ENCODE results near the gene FKBP8.
A peak's percentile ranks its signal among the peaks of the same experiment; 100 is the strongest.

FKBP8 gene

GRCh38 chr19:18503337-18503970 is 39.9 kb downstream of the FKBP8 start:
- DNase-seq (ENCODE audit: low read depth in 2 of 2, low spot score in 1 of 2), result no peak

- DNase-seq (ENCODE audit: low read depth in 2 of 2, low spot score in 1 of 2), result no peak
Observed at GRCh38 chr19:18502638-18503294, 40.6 kb downstream of the FKBP8 start.

- no peak for DNase-seq (ENCODE audit: low read depth in 2 of 2, low spot score in 1 of 2)
Observed at GRCh38 chr19:18502246-18502637, 41.1 kb downstream of the FKBP8 start.

DNA sequence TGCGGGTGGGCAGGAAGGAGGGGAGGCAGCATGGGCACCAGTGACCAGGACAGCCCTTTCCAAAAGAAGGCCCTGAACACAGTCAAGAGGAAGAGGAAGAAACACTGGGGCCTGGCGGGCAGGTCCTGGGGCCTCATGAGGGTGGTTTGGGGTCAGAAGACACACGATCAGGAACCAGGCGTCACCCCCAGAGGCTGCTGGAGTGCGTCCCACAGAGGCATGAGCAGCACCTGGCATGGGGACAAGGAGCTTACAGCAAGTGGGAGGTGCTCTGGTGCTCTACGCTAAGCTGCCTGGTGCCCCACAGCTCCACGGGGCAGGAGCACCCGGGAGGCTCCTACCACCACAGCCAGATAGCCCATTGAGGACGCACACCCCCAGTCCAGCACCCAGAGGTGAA is 41.5 kb downstream of the FKBP8 start:
- no peak for DNase-seq (ENCODE audit: low read depth in 2 of 2, low spot score in 1 of 2)

DNA sequence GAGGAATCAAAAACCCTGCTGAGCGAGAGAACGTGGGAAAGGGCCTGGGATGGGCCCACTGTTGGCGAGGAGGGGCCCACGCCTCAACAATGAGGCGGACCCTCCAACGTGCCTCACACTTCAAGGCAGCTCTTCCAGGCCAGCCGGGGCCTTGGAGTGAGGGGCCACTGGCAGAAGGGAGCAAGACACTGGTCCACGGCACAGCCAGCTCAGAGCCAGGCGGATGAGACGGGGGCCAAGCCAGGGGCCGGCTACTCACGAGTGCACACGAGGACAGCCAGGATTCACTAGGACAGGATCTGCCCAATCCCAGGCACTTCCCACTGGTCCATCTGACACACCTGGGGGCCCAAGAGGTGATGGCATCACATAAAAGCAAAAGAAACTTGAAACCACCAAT is 42.0 kb downstream of the FKBP8 start:
- no peak for DNase-seq (ENCODE audit: low read depth in 2 of 2, low spot score in 1 of 2)

DNA sequence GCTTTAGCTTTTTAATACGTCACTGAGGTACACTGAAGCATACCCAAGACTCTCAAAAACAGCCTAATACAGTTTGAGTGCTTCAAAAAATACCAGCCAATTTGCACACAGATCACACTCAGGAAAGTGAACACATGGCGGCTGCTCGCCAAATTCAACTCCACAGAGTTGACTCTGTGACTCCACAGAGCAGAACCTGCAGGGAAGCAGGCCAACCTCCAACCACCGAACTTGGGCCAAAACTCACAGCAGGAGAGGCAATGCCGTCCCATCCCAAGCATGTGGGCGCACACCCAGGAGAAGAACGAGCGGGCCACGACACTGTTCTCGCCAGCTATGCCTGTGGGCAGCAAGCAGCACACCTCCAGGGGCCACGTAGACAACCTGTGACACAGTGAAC is 42.6 kb downstream of the FKBP8 start:
- DNase-seq (ENCODE audit: low read depth in 2 of 2, low spot score in 1 of 2), result no peak

DNA sequence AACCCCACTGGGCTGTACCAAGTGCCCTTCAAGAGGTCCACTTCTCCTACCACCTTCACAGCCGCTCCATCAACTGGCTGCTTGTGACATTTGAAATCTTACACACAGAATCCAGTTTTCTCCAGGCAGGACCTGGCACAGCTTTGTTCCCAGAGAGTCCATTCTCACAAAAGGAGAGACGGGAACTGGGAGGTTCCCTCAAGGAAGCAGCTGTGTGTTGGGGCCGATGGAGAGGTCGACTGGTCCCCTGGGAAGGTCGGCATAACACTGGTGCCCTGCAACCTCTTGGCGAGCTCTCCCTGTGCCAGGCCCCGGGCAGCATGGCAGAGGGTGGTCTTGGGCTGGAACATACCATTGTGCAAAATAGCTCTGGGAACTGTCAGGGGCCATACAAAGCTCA is 43.0 kb downstream of the FKBP8 start:
- DNase-seq (ENCODE audit: low read depth in 2 of 2, low spot score in 1 of 2), result no peak

GRCh38 chr19:18499055-18499775 is 44.2 kb downstream of the FKBP8 start:
- DNase-seq (ENCODE audit: low read depth in 2 of 2, low spot score in 1 of 2), result no peak

DNA sequence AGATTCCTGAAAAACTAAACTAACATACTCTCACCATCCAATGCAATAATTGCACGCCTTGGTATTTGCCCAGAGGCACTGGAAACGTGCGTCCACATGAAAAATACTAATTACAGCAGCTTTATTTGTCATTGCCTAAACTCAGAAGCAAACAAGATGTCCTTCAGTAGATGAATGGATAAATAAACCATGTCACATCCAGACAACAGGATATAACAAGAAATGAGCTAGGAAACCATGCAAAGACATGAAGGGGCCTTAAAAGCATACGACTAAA is 46.5 kb downstream of the FKBP8 start:
- no peak for DNase-seq (ENCODE audit: low read depth in 2 of 2, low spot score in 1 of 2)

DNA sequence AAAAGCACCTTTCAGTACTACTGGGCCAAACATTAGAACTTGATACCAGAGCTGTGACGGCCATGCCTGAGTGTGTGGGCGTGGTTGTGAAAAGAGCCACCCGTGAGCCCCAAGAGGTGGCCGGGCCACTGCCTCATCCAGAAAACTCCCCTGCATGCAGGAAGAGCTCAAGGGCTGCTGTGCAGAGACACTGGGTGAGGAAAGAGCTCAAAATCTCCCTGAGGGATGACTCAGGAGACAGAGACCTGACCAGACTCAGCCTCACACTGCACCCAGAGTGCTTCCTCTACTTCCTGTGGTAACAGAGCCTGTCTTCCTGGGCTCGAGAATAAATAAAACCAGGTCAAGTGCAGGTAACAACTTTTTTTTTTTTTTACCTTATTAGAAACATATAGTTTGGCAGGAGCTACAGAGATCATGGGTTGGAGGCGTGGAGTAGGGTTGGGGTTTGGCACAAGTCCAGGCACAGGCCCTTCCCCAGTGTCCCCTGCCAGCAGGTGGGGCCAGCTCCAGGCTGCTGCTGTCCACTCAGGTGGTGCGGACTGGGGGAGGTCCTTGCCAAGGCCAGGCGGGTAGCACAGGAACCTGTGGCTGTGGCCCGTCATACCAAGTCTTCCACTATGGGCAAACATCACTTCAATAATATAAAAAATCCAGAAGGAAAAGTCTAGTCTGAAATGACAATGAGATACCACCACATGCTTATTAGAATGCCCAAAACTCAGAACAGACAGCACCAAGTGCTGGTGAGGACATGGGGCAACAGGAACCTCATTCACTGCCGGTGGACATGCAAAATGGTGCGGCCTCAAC is 47.0 kb downstream of the FKBP8 start:
- peak in 1 of 2 donors; percentile 34 for DNase-seq (ENCODE audit: low read depth in 2 of 2, low spot score in 1 of 2)

DNA sequence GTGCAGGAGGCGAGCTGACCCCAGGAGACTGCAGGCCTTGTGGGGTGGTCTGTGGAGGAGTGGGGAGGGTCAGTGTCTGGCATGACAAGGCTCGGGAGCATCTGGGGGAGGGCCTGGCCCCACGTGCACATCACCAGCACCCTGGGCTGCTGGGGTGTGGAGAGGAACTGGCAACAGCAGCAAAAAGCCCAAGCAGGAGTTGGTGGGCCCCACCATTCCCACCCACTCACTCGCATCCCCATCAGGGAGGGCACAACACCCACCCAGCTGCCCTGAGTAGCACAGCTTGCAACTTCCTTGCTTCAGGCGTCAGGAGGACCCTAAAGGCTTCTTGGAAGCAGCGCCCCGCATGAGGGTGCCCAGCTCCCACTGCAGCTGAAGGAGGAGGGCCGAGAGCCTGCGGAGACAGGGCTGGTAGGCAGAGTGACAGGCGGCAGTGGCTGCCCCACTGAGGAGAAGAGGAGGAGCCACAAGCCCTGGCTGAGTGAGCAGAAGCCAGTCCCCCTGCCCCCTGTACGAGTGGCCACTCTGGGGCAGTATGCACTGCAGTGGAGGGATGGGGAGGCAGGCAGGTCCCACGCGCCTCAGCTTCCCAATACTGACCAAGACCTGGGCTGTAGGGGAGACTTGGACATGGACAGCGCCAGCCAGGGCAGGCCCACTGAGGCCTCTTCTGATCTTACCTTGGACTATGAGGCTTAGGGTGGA is 48.0 kb downstream of the FKBP8 start:
- DNase-seq (ENCODE audit: low read depth in 2 of 2, low spot score in 1 of 2), result no peak

DNA sequence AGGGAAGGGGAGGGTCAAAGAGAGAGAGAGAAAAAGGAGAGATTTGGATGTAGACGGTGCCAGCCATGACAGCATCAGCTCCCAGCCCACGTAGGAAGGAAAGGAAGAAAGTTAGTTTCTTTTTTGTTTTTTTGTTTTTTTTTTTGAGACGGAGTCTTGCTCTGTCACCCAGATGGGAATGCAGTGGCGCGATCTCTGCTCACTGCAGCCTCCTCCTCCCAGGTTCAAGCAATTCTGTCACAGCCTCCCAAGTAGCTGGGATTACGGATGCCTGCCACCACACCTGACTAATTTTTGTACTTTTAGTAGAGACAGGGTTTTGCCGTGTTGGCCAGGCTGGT is 49.1 kb downstream of the FKBP8 start:
- no peak for DNase-seq (ENCODE audit: low read depth in 2 of 2, low spot score in 1 of 2)

DNA sequence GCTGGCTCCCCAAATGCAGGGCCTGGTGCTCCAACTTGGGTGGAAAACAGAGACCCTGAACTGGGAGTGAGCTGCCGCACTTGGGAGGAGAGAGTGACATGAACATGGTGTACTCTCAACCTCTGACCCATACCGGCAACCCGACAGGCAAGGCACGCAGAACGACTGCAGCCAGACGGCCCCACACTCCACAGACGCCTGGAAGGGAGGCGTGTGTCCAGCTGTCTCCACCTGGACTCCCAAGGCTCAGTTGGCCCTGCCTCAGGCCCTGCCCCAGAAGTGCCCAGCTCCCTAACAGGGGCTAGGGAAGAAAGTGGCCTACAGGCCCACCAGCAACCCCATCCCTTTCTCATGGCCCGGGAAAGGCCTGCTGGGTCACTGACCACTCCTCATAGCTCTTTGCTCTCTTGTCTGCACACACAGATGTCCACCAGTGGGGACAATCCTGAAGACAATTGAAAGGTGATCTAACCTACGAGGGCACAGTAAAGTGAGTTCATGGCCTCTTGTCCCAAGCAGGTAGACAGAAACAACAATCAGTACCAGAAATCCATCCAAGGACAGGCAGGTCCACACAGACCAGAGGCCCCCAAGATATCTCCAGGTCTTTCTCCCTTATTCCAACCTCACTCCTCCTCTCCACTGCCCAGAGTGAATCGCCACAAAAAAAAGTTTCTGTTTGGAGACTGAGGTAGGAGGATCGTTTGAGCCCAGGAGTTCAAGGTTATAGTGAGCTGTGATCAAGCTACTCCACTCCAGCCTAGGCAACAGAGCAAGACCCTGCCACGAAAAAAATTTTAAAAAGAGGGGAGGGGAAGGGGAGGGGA is 49.7 kb downstream of the FKBP8 start:
- DNase-seq (ENCODE audit: low read depth in 2 of 2, low spot score in 1 of 2), result no peak

DNA sequence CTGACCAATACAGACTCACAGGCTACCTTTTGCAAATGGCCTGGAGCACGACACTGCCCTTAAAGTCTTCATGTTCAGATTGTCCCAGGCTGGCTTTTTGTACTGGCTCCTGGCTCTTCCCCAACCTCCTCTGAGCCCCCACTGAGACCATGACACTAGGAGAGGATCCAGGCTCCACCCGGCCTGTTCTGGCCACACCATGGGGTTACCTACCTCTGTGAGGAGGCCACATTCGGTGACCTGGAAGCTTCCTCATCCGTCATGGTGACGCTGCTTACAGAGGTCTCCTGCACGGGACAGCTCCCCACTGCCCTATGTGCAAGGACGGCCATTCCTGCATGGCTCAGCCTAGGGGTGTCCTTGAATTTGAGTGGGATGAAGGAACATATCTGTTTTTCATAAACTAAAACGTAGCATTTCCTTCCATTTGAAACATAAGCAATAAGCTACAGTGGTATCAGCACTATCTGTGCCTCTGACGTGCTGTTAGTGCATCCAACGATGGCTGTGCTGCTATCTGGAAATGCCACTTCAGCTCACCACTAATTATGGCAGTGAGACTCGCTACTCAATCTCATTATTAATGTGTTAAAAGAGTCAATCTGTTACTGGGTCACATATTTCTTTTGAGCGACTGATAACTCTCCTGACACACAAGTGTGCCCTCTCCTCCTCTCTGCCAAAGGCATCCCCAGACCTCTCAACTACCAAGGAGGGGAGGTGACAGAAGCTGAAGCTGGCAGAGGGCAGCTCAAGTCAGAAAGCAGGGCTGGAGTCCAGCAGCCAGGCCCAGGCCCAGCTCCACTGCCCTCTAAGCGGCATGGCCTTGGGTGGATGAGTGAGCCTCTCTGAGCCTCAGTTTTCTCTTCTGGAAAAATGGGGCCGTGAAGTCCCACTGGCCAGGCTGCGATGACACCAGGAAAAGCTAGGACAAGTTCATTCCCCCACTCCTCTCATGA is 51.1 kb downstream of the FKBP8 start:
- DNase-seq (ENCODE audit: low read depth in 2 of 2, low spot score in 1 of 2), result no peak

- DNase-seq (ENCODE audit: low read depth in 2 of 2, low spot score in 1 of 2), result no peak
Observed at GRCh38 chr19:18490728-18491127, 52.6 kb downstream of the FKBP8 start.

- no peak for DNase-seq (ENCODE audit: low read depth in 2 of 2, low spot score in 1 of 2)
Observed at GRCh38 chr19:18489627-18490184, 53.7 kb downstream of the FKBP8 start.

DNA sequence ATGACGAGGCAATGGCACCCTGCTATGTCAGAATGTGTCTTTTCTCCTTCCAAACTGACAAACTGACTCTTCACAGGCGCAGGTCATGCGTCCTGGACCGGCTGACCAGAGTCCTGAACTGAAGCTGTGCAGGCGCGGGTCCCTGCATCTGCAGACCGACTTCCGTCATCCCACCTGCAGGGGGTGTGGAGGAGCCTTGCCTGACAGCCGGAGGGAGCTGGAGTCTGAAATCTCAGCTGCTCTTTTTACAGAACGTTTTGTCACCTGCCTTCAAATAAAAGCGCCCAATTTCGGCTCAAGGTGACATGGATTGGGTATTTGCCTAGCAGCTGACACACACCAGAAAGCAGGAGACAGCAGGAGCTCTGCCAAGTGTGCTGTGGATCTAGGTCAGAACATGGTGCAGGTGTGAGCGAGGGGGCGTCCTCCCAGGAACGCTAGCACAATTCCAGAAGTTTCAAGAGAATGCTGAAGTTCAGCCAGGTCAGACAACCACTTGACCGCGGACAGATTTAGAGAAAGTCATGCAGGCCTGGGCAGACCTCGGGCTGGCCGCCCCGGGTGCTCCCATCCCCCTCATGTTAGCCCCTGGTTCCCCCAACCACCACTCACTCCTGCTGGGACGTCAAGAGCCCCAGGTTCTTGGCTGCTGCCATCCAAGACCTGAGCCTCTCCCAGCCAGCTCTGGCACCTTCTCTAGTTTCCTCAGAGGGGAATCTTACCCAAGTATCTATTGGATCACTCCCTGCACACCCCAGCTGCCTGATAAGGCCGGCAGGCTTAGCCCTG is 54.3 kb downstream of the FKBP8 start:
- no peak for DNase-seq (ENCODE audit: low read depth in 2 of 2, low spot score in 1 of 2)

GRCh38 chr19:18488403-18488723 is 55.0 kb downstream of the FKBP8 start:
- DNase-seq (ENCODE audit: low read depth in 2 of 2, low spot score in 1 of 2), result no peak
